HepG2 (cell line): ENCODE measurements around the gene SSNA1. TPM values are rescaled to one million over a fixed set of nuclear protein-coding genes. Genes with fewer than 3 reads are reported as not detected.

ENCODE experiments used
- ATF6 ChIP-seq: sonication (generic); formaldehyde crosslinking; conservative IDR thresholded peaks from 2 replicates; pipeline ENCODE4 v1.4.0; 2020; ENCODE audit warnings: missing genetic modification reagents
- ATM ChIP-seq: fragments of 450-650 bp; IDR thresholded peaks from 2 replicates; pipeline ENCODE4 v1.7.1; 2017; ENCODE audit warnings: mild to moderate bottlenecking, borderline replicate concordance
- ELF4 ChIP-seq: sonication (generic); formaldehyde crosslinking; IDR thresholded peaks from 2 replicates; pipeline ENCODE4 v1.5.0; 2020; ENCODE audit warnings: missing genetic modification reagents, mild to moderate bottlenecking, moderate library complexity, borderline replicate concordance
- FOXO4 ChIP-seq: sonication (generic); formaldehyde crosslinking; conservative IDR thresholded peaks from 2 replicates; pipeline ENCODE4 v1.8.1; 2023; ENCODE audit warnings: missing genetic modification reagents
- GTF2F1 ChIP-seq: fragments of 150-350 bp; IDR thresholded peaks from 2 replicates; pipeline ENCODE4 v1.6.1; 2014; ENCODE audit warnings: low read length
- U2AF1 ChIP-seq: fragments of 200-400 bp; formaldehyde crosslinking; optimal IDR thresholded peaks from 2 replicates; pipeline ENCODE3; 2017; ENCODE audit warnings: mild to moderate bottlenecking, low read depth, low read length
- ZFAT ChIP-seq: sonication (generic); formaldehyde crosslinking; conservative IDR thresholded peaks from 2 replicates; pipeline ENCODE4 v1.8.1; 2023; ENCODE audit warnings: missing genetic modification reagents, inconsistent platforms
- ZNF432 ChIP-seq: sonication (generic); formaldehyde crosslinking; IDR thresholded peaks from 2 replicates; pipeline ENCODE4 v1.5.0; 2020; ENCODE audit warnings: missing genetic modification reagents, mild to moderate bottlenecking, borderline replicate concordance
- ZNF644 ChIP-seq: IDR thresholded peaks from 2 replicates; pipeline ENCODE4 v1.6.1; 2016; ENCODE audit warnings: low read depth
- polyA plus RNA-seq, 8 experiments: library from polyadenylated mRNA; depleted of rRNA in 3 of 8; stranded (reverse) in 7 of 8; unstranded in 1 of 8; fragments of >200 nt; fragmentation: Illumina TruSeq in 4 of 8; extraction: Trizol in 4 of 8; gene quantifications; 2 replicates each; pipeline versions ENCODE4 v1.2.1 to v1.2.3, GENCODE V29; 2011 to 2016; ENCODE audit warnings: low read depth in 4 of 8, missing spikeins in 1 of 8, mixed read lengths in 1 of 8; ENCODE audit not compliant: insufficient read depth in 1 of 8
- total RNA-seq, 5 experiments: library from RNA; depleted of rRNA; stranded (reverse); fragments of >200 nt; fragmentation: Illumina TruSeq; extraction: Trizol; gene quantifications; 2 replicates each; pipeline ENCODE4 v1.2.3, GENCODE V29; 2016; ENCODE audit warnings: low read depth in 1 of 5
- TF ChIP-seq, protein P1 (sequence below), 2 experiments: fragments of 450-650 bp in 1 of 2; sonication (generic) in 1 of 2; formaldehyde crosslinking in 1 of 2; IDR thresholded peaks; 2 replicates each; pipeline versions ENCODE4 v1.6.1 to v1.8.0; 2016 to 2022; ENCODE audit warnings: antibody characterized with exemption in 1 of 2, mild to moderate bottlenecking in 1 of 2, missing genetic modification reagents in 1 of 2
- TF ChIP-seq, protein P2 (sequence below): IDR thresholded peaks from 2 replicates; pipeline ENCODE4 v1.6.1; 2018; ENCODE audit warnings: missing genetic modification reagents
- TF ChIP-seq, protein P3 (sequence below): sonication (generic); formaldehyde crosslinking; IDR thresholded peaks from 2 replicates; pipeline ENCODE4 v1.5.0; 2020; ENCODE audit warnings: missing genetic modification reagents
- TF ChIP-seq, protein P4 (sequence below): sonication (generic); formaldehyde crosslinking; IDR thresholded peaks from 2 replicates; pipeline ENCODE4 v1.4.0; 2020; ENCODE audit warnings: mild to moderate bottlenecking, missing genetic modification reagents

The SSNA1 gene
- total and polyA plus RNA-seq, 2 of the 13 experiments (the other 11 are each of a cell fraction or from before 2014, with no cell fraction given), result 35.9 to 49.4 TPM

DNA sequence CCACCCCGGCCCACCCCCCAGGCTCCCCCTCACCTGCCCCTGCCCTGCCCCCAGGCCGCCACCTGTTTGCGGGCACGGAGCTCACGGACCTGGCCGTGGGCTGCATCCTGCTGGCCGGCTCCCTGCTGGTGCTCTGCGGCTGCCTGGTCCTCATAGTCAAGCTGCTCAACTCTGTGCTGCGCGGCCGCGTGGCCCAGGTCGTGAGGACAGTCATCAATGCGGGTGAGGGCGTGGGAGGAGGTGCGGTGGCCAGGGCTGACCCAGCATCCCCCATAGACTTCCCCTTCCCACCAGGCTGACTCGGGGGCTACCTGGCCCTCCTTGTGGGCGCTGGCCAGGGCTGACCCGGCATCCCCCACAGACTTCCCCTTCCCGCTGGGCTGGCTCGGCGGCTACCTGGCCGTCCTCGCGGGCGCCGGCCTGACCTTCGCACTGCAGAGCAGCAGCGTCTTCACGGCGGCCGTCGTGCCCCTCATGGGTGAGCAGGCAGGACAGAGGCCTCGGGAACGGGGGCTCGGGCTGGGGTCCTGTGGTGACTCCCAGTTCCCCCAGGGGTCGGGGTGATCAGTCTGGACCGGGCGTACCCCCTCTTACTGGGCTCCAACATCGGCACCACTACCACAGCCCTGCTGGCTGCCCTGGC is 45.7 kb downstream of the SSNA1 start (continued):
- TF ChIP-seq, protein P1, sequence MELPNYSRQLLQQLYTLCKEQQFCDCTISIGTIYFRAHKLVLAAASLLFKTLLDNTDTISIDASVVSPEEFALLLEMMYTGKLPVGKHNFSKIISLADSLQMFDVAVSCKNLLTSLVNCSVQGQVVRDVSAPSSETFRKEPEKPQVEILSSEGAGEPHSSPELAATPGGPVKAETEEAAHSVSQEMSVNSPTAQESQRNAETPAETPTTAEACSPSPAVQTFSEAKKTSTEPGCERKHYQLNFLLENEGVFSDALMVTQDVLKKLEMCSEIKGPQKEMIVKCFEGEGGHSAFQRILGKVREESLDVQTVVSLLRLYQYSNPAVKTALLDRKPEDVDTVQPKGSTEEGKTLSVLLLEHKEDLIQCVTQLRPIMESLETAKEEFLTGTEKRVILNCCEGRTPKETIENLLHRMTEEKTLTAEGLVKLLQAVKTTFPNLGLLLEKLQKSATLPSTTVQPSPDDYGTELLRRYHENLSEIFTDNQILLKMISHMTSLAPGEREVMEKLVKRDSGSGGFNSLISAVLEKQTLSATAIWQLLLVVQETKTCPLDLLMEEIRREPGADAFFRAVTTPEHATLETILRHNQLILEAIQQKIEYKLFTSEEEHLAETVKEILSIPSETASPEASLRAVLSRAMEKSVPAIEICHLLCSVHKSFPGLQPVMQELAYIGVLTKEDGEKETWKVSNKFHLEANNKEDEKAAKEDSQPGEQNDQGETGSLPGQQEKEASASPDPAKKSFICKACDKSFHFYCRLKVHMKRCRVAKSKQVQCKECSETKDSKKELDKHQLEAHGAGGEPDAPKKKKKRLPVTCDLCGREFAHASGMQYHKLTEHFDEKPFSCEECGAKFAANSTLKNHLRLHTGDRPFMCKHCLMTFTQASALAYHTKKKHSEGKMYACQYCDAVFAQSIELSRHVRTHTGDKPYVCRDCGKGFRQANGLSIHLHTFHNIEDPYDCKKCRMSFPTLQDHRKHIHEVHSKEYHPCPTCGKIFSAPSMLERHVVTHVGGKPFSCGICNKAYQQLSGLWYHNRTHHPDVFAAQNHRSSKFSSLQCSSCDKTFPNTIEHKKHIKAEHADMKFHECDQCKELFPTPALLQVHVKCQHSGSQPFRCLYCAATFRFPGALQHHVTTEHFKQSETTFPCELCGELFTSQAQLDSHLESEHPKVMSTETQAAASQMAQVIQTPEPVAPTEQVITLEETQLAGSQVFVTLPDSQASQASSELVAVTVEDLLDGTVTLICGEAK (IDR thresholded peaks at IDR 0.05), result no peak
- TF ChIP-seq, protein P1 (CRISPR knock-in tag; IDR thresholded peaks at IDR 0.05), result peak; percentile 43; the same call in 1 of the 2 replicates
- TF ChIP-seq GTF2F1 (no peak), ZFAT (CRISPR knock-in tag) (no peak), ZNF644 (CRISPR knock-in tag) (no peak), ATM (no peak), U2AF1 (no peak), FOXO4 (CRISPR knock-in tag) (no peak), ZNF432 (CRISPR knock-in tag) (no peak), ELF4 (CRISPR knock-in tag) (no peak), ATF6 (no peak)
- TF ChIP-seq, protein P2, sequence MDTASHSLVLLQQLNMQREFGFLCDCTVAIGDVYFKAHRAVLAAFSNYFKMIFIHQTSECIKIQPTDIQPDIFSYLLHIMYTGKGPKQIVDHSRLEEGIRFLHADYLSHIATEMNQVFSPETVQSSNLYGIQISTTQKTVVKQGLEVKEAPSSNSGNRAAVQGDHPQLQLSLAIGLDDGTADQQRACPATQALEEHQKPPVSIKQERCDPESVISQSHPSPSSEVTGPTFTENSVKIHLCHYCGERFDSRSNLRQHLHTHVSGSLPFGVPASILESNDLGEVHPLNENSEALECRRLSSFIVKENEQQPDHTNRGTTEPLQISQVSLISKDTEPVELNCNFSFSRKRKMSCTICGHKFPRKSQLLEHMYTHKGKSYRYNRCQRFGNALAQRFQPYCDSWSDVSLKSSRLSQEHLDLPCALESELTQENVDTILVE (CRISPR knock-in tag), result no peak
- TF ChIP-seq, protein P3, sequence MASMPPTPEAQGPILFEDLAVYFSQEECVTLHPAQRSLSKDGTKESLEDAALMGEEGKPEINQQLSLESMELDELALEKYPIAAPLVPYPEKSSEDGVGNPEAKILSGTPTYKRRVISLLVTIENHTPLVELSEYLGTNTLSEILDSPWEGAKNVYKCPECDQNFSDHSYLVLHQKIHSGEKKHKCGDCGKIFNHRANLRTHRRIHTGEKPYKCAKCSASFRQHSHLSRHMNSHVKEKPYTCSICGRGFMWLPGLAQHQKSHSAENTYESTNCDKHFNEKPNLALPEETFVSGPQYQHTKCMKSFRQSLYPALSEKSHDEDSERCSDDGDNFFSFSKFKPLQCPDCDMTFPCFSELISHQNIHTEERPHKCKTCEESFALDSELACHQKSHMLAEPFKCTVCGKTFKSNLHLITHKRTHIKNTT, result no peak
- TF ChIP-seq, protein P4, sequence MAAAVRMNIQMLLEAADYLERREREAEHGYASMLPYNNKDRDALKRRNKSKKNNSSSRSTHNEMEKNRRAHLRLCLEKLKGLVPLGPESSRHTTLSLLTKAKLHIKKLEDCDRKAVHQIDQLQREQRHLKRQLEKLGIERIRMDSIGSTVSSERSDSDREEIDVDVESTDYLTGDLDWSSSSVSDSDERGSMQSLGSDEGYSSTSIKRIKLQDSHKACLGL (CRISPR knock-in tag), result no peak
